Hematopoietic multipotent progenitor cell treated with erythropoietin and hydrocortisone succinate and interleukin-3 and kit ligand, for 4 days (in vitro differentiated cells): Measurements from ENCODE around the gene MRPS12.
"Not testable (repeated sequence)": the region's sequence is repeated elsewhere in the genome, so short reads cannot be mapped to it uniquely, and the experiment has no call there.

Experiments used
- DNase-seq: peaks from one replicate; pipeline ENCODE4 v3.0.0-alpha.2; 2015

The MRPS12 gene

DNA sequence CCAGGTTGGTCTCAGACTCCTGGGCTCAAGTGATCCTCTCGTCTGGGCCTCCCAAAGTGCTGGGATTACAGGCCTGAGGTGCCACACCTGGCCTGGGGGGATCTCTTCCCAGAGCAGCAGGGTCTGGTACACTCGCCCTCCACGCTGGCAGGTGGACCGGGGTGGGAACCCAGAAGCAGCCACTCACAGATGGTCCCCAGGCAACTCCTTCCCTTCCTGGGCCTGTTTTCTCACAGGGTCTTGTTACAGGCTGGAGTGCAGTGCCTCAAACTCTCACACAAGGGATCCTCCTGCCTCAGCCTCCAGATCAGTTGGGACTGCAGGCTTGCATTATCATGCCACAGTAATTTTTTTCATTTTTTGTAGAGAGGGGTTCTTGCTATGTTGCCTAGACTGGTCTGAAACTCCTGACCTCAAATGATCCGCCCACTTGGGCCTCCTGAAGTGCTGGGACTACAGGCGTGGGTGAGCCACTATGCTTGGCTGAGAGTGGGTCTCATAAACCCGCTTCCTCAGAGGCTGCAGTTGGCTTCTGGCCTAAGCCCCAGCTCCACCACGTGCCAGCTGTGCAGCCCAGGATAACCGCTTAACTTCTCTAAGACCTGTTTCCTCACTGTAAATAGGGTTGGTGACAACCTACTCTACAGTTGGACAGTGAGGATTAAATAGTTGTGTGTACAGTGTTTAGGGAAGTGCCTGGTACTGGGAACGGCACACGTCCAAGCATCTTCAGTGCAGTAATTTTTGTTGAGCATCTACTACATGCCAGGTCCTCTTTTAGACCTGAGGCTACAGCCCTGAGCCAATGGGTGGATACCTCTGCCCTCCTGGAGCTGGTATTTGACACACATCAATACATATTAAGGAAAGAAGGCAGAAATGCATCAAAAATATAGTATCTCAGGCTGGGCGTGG lies 17.9 kb upstream of the MRPS12 start:
- peak; percentile 72 for DNase-seq

DNA sequence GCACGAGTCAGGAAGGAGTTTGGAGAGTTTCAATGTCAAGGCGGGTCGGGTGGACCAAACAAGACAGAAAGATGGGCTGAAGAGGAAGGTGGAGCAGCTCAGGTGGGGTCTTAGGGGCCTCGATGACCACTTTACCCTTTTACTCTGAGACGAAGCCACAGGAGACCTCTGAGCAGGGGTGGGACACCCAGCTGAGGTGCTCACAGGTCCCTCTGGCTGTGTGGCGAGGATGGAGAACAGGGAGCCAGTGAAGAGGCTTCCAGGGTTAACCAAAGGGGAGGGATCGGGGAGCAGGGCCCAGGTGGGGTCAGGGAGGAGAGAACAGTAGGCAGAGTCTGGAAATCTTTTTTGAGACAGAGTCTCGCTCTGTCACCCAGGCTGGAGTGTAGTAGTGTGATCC lies 16.8 kb upstream of the MRPS12 start:
- DNase-seq, result no peak

GRCh38 chr19:38915329-38916321 lies 15.1 kb upstream of the MRPS12 start:
- no peak for DNase-seq

GRCh38 chr19:38917516-38917915 lies 13.2 kb upstream of the MRPS12 start:
- no peak for DNase-seq

DNA sequence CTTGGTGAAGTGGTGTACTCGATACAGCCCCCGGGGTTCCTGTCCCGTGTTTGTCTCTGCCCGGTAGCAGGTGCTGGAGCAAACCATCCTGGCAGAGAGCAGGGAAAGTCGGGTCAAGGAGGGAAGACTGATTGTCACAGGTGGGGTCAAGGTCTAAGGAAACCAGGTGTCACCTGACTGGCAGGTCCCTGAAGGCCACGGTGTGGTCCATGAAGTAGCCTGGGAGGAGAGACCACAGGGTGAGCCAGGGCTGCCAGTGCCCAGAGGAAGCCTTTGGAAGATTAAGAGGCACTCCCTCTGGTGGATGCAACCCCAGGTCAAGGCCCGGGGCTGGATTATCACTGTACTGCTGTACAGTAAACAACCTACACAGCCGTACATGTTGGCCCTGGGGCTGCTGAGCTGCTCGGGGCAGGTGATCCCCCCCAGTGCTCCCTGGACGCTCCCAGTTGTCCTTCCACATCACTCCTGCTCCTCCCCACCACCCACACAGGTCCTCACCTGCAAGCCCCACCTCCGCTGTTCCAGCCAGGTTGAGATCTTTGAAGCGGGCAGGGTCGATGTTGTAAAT lies 12.7 kb upstream of the MRPS12 start:
- DNase-seq, result peak; percentile 50

- DNase-seq, result no peak
These were observed 12.2 kb upstream of the MRPS12 start for GRCh38 chr19:38918526-38918925.

GRCh38 chr19:38919837-38920601 lies 10.7 kb upstream of the MRPS12 start:
- no peak for DNase-seq

- no peak for DNase-seq
These were observed 9.9 kb upstream of the MRPS12 start for GRCh38 chr19:38920602-38921419.

DNA sequence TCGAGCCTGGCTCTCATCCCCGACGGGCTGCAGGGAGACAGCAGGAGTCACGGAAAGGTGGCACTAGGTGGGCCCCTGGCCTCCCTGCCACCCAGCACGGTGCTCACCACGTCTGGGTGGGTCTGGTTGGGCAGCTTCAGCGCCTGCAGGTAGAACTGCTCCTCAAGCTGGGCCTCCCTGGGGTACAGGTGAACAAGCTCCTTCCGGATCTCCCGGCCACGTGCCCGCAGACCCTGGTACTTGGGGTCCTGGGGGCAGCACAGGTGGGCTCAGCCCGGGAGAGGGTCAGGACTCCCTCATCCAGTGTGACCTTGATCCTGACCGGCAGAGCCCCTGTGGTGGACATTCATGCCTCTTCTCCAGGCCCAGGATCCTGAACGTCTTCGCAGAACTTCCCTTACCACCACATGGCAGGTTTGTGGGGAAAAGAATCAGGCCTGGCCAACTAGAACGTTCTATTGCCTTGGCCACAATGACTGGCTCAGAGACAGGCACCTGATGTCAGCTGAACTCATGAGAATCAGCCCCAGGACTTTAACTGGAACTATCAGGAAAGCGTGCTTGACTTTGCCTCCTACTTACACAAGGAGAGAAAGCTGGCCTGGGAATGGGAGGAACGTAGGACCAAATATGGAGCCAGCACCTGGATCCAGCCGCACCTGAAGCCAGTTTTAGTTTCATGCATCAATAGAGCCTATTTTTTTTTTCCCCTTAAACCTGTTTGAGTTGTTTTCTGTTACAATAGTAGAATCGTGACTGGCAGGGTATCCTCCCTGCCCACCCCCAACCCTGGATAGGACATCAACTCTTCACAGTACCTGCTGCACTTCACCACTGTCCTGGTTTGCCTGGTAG lies 9.1 kb upstream of the MRPS12 start:
- DNase-seq, result no peak

GRCh38 chr19:38922482-38922881 lies 8.3 kb upstream of the MRPS12 start:
- DNase-seq, result no peak

GRCh38 chr19:38924388-38924787 lies 6.4 kb upstream of the MRPS12 start:
- DNase-seq, result no peak

- no peak for DNase-seq
These were observed 2.2 kb upstream of the MRPS12 start for GRCh38 chr19:38928391-38929001.

GRCh38 chr19:38929929-38930775 lies 592 bp upstream of the MRPS12 start, which contains the start of gene SARS2:
TSS of gene SARS2 (minus strand) at chr19:38930763. CDS start at chr19:38930736, 27 bp downstream.
- peak; percentile 97 for DNase-seq

- no peak for DNase-seq
These were observed 713 bp downstream of the MRPS12 start for GRCh38 chr19:38931521-38931793.

DNA sequence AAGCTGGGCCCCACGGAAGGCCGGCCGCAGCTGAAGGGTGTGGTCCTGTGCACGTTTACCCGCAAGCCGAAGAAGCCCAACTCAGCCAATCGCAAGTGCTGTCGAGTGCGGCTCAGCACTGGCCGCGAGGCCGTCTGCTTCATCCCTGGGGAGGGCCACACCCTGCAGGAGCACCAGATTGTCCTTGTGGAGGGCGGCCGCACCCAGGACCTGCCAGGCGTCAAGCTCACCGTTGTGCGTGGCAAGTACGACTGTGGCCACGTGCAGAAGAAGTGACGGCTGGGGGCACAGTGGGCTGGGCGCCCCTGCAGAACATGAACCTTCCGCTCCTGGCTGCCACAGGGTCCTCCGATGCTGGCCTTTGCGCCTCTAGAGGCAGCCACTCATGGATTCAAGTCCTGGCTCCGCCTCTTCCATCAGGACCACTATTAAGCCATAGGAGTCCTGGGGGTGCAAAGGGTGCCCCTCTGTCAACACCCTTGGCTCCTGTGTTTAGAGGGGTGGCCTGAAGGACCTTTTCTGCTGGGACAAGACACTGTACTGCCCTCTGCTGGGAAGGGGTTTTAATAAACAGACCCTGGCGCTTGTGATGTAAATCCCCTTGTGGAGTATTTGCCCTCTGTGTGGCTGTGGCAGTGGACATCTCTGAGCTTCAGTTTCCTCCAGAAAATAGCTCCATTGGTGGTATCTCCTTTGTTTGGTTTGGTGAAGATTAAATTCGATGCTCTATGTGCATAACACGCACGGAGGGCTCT lies 1.9 kb downstream of the MRPS12 start:
- peak; percentile 79 for DNase-seq

- no peak for DNase-seq
These were observed 2.8 kb downstream of the MRPS12 start for GRCh38 chr19:38933544-38933943.

- no peak for DNase-seq
These were observed 9.2 kb downstream of the MRPS12 start for GRCh38 chr19:38939957-38940356.

DNA sequence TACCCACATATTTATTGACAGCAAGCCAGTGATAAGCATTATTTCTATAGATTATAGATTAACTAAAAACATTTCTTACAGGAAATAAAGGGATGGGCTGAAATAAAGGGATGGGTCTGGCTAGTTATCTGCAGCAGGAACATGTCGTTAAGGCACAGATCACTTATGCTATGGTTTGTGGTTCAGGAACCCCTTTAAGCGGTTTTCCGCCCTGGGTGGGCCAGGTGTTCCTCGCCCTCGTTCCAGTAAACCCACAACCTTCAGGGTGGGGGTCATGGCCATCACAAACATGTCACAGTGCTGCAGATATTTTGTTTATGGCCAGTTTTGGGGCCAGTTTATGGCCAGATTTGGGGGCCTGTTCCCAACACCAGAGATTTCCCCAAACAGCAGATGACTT lies 10.7 kb downstream of the MRPS12 start:
- not testable (repeated sequence) for DNase-seq
